GM19397 (cell line): Measurements from ENCODE around the gene BCL2L13.
"Not testable (repeated sequence)": the region's sequence is repeated elsewhere in the genome, so short reads cannot be mapped to it uniquely, and the experiment has no call there.

Experiments
- ATAC-seq: cut with Tn5 transposase; IDR thresholded peaks from one replicate; pipeline ENCODE4 v1.9.1; 2021; ENCODE audit warnings: mild to moderate bottlenecking, moderate library complexity; ENCODE audit not compliant: unreplicated experiment

The BCL2L13 gene

GRCh38 chr22:17692841-17693240 lies 54.3 kb downstream of the BCL2L13 start:
- no peak for ATAC-seq

DNA sequence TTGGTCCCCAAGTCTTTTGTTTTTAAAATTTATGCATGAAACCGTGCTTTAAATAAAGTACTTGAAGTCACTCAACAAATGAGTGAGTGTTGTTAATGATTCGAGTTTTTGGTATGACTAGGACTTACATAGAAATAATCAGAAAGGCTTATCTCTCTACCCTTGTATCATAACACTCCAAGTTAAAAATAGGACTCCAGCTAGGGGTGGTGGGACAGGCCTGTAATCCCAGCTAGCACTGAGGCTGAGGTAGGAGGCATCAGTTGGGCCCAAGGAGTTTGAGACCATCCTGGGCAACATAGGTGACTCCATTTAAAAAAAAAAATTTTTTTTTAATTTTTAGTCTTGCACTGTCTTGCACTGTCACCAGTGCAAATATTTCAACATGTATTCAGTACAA lies 55.6 kb downstream of the BCL2L13 start:
- ATAC-seq, result no peak

GRCh38 chr22:17694752-17695151 lies 56.2 kb downstream of the BCL2L13 start:
- no peak for ATAC-seq

DNA sequence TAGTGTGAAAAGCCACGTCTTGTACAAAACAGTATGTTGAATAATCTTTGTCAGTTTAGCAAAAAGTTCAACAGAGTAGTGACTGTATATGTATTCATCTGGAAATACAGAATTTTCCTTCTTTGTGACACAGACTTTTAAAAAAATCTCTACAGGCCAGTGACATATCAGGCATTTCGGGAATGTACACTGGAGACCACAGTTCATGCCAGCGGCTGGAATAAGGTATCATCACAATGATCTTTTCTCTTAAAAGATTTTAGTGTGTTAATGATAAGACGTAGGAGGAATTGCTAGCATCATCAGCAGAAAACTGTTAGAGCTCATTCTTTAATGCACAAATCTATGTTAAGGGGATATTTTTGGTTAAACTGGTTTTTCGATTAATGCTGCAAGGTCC lies 57.4 kb downstream of the BCL2L13 start:
- ATAC-seq, result no peak

DNA sequence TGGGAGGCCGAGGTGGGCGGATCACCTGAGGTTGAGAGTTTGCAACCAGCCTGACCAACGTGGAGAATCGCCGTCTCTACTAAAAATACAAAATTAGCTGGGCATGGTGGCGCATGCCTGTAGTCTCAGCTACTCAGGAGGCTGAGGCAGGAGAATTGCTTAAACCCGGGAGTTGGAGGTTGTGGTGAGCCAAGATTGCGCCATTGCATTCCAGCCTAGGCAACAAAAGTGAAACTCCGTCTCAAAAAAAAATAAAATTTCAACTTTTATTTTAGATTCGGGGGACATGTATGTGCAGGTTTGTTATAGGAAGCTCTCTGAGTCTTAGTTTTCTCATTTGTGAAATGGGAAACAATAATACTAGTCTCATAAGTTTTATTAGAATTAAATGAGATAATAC lies 58.6 kb downstream of the BCL2L13 start:
- not testable (repeated sequence) for ATAC-seq

DNA sequence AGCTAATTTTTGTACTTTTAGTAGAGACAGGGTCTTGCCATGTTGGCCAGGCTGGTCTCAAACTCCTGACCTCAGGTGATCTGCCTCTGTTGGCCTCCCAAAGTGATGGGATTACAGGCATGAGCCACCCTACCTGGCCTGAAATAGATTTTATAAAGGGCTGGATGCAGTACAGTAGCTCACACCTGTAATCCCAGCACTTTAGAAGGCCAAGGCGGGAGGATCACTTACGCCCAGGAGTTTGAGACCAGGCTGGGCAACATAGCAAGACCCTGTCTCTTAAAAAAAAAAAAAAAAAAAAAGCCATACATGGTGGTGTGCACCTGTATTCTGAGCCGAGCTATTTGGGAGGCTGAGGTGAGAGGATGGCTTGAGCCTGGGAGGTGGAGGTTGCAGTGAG lies 59.7 kb downstream of the BCL2L13 start:
- ATAC-seq, result not testable (repeated sequence)

- ATAC-seq, result no peak
These were observed 60.4 kb downstream of the BCL2L13 start for GRCh38 chr22:17698948-17699347.

- ATAC-seq, result no peak
These were observed 61.3 kb downstream of the BCL2L13 start for GRCh38 chr22:17699696-17700340.

DNA sequence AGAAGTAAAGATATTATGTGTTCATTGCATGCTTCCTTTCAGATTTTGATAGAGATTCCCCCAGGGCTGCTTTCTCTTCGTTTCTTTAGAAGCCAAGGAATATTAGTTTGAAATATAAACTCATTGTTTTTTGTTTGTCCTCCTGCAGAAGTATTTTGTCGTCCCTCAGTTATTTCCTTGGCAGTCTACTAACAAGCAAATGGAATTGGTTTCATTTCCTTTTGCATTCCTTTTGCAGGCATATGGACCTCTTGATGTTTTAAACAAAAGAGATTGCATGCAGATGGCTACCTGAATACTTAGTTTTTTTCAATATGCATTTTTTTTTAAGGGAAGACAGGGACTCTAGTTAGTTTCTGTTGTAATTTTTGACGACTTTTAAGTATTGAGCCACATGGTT lies 62.2 kb downstream of the BCL2L13 start:
- ATAC-seq, result no peak

DNA sequence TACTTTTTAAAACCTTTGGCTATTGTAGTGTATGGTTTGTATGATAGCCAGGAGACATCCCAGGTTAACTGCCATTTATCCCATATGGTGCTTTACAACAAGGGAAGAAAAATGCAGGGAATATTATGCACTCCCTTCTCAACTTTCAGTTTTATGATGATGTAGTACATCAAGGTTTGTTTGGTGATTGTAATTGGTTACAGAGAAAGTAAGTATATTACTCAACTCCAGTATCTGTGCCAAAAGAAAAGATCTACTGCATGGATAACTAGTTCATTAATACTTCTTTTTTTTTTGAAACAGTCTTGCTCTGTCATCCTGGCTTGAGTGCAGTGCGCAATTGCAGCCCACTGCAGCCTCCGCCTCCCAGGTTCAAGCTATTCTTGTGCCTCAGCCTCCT lies 65.3 kb downstream of the BCL2L13 start:
- no peak for ATAC-seq

GRCh38 chr22:17705546-17705945 lies 67.0 kb downstream of the BCL2L13 start:
- ATAC-seq, result no peak

GRCh38 chr22:17705951-17706900 lies 67.7 kb downstream of the BCL2L13 start:
- no peak for ATAC-seq

GRCh38 chr22:17706947-17707346 lies 68.4 kb downstream of the BCL2L13 start:
- ATAC-seq, result no peak

DNA sequence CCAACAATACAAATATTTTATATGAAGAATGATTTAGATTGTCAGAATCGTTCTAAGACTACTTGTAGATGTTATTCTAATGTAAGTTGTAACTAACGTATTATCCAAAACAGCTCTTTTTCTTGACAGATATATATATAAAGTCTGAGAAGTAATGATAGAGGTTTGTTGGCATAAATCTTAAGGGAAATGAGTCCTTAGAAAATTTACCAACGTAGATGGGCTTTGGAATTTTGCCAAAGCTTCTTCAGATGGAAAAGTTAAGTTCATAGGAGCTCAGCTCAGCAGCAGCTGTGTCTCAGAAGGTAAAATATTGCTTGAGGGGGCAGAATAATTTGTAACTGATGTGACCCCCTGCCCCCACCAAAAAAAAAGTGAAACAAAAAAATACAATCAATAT lies 69.0 kb downstream of the BCL2L13 start:
- no peak for ATAC-seq

DNA sequence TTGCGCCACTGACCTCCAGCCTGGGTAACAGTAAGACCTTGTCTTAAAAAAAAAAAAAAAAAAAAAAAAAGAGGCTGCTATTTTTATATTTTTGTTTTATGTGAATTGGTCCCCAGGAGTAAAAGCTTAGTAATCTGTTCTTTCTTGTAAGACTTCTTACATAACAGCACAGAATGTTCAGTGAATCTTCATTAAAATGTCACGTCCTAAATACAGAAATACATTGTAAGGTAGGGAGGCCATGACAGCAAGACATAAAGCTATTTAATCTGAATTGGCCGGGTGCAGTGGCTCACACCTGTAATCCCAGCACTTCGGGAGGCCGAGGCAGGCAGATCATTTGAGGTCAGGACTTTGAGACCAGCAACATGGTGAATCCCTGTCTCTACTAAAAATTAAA lies 71.5 kb downstream of the BCL2L13 start:
- no peak for ATAC-seq

DNA sequence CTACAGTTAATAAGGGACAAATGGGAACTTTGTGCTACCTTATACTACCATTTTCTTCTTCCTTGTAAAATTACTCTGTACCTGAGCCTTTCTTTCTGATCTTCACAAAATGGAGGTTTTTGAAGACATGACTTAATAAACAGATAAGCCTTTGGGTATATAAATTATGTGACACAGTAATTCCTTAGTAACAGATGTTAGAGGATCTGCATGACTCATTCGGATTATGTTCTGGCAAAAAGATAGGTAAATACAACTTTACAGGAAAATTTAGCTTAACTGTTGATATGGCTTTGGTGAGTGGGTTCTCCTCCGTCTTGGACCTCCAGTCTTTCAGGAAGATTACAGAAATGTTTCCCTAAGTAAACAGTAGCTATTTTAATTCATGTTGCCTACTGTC lies 73.9 kb downstream of the BCL2L13 start:
- no peak for ATAC-seq

GRCh38 chr22:17716529-17716928 lies 78.0 kb downstream of the BCL2L13 start:
- ATAC-seq, result no peak

- no peak for ATAC-seq
These were observed 79.2 kb downstream of the BCL2L13 start for GRCh38 chr22:17717708-17718107.

DNA sequence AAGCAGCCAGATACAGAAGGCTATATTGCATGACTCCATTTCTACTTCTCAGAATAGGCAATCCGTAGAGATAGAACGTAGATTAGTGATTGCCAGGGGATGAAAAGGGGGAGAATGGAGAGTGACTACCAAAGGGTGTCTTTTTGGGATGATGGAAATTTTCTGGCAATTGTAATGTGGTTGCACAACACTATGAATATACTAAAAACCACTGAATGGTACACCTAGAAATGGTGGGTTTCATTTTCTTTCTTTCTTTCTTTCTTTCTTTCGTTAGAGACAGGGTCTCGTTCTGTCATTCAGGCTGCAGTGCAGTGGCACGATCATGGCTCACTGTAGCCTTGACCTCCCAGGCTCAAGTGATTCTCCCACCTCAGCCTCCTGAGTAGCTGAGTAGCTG lies 81.4 kb downstream of the BCL2L13 start:
- no peak for ATAC-seq

DNA sequence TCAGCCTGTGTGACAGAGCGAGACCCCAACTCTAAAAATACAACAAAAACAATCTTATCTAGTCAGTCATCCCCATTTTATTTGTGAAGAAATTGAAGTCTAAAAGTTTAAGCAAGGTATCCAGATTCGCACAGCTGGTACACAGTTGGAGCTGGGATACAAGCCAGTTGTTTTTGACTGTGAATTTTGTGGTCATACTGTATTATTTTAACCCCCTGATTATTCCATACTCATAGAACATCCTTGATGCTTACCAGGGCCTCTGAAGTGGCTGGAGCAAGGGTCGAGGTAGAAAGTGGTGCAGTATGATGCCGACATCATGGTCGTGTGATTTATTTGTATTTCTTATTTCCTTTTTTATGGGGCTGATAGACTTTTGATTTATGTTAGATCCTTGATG lies 85.7 kb downstream of the BCL2L13 start:
- ATAC-seq, result no peak

DNA sequence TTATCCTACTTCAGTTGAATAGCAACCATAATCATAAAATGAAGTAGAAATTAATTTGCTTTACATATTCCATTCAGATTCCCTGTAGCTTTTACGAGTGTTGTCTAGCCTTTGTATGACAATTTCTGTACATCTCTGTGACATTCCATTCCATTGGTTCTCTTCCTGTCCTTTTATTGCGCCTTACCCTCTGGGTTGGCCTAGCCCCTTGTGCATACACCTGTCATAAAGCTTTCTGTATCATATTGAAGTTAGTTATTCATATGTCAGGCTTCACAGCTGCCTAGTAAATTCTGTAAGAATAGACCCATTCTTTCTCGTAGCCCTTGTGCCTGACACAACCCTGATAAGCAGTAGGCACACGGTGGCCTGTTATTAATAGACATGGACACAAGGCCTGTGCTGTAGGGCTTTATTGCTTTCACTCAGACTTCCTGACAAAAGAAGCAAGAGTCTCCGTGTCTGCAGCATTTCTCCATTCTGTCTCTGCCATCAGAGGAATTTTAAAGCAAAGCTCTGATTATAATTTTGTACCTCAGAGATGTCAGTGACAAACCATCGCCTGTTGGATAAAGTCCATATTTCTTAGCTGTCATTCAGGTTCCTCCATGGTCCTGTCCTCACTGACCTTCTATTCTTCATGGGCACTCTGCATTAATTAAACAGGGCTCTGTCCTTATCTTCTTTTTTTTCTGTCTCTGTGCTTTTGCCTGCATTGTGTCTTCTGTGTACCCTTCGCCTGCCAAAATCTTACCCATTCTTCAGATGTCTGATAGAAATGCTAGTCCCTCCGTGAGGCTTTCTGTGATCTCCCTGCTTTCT lies 86.3 kb downstream of the BCL2L13 start:
- no peak for ATAC-seq

GRCh38 chr22:17725500-17725796 lies 86.9 kb downstream of the BCL2L13 start:
- no peak for ATAC-seq
